Measurements from ENCODE around the gene PTGIR. TPM values are rescaled to one million over a fixed set of nuclear protein-coding genes. Genes with fewer than 3 reads are reported as not detected.

The PTGIR gene
- total and polyA plus RNA-seq, 2 experiments from 2014 or later: 3.2 to 4.8 TPM

GRCh38 chr19:46644720-46645119 is 19.8 kb upstream of the PTGIR start:
- H3K9me3 ChIP-seq (ENCODE audit: low read depth): no peaks in the 10 kb centered on the region
- peaks cover 6% of the 10 kb centered on the region for H3K4me1 ChIP-seq (ENCODE audit: insufficient read depth)
- H3K9me2 ChIP-seq (replicated peaks; ENCODE audit: insufficient read depth): no peaks in the 10 kb centered on the region
- no peaks in the 10 kb centered on the region for H4K20me1 ChIP-seq (ENCODE audit: insufficient read depth, poor library complexity, severe bottlenecking)
- H3K27me3 ChIP-seq: peaks cover 27% of the 10 kb centered on the region
- H3K79me2 ChIP-seq: no peaks in the 10 kb centered on the region
- 42% methylated on average over 3 of the region's 3 CpGs for WGBS (ENCODE audit: low lambda C conversion rate, missing lambda C conversion rate)
- no peak overlapping the region for H3K27ac ChIP-seq
- no peak overlapping the region for H2AFZ ChIP-seq
- no peak for TF ChIP-seq EZH2phosphoT487 (IDR thresholded peaks at IDR 0.05; ENCODE audit: low read depth, severe bottlenecking, unreplicated experiment)
- DNase-seq (ENCODE audit: low spot score): no peak
- H3K36me3 ChIP-seq (replicated peaks; ENCODE audit: insufficient read depth, low read depth): no peaks in the 10 kb centered on the region
- H3K4me3 ChIP-seq: no peak overlapping the region
- H3K4me2 ChIP-seq: no peak overlapping the region

DNA sequence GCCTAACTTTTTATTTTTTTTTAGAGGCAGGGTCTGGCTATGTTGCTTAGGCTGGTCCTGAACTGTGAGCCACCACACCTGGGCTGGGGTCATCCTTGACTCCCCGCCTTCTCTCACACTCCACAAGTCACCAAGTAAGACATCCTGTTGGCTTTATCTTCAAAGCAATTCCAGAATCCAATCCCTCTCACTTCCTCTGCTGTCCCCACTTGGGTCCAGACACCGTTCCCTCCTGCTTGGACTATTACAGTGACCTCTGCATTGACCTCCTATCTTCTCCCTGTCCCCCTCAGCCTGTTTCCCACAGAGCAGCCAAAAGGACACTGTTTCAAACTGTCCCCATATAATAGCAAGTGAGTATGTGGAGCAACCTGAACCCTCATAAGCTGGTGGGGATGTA is 15.8 kb upstream of the PTGIR start:
- no peak overlapping the region for H3K4me2 ChIP-seq
- H3K27ac ChIP-seq: peak overlapping the region; percentile 27
- no peak overlapping the region for H3K4me3 ChIP-seq
- no peaks in the 10 kb centered on the region for H3K9me3 ChIP-seq (ENCODE audit: low read depth)
- no peaks in the 10 kb centered on the region for H4K20me1 ChIP-seq (ENCODE audit: insufficient read depth, poor library complexity, severe bottlenecking)
- H3K36me3 ChIP-seq (replicated peaks; ENCODE audit: insufficient read depth, low read depth): no peaks in the 10 kb centered on the region
- no peak for DNase-seq (ENCODE audit: low spot score)
- 68% methylated on average over 2 of the region's 2 CpGs for WGBS (ENCODE audit: low lambda C conversion rate, missing lambda C conversion rate)
- H2AFZ ChIP-seq: no peak overlapping the region
- H3K4me1 ChIP-seq (ENCODE audit: insufficient read depth): peaks cover 7% of the 10 kb centered on the region
- H3K27me3 ChIP-seq: peaks cover 16% of the 10 kb centered on the region
- no peak for TF ChIP-seq CTCF (IDR thresholded peaks at IDR 0.05; ENCODE audit: poor library complexity)
- TF ChIP-seq EZH2 (IDR thresholded peaks at IDR 0.05; ENCODE audit: borderline replicate concordance): no peak
- TF ChIP-seq EZH2phosphoT487 (IDR thresholded peaks at IDR 0.05; ENCODE audit: low read depth, severe bottlenecking, unreplicated experiment): no peak
- H3K9me2 ChIP-seq (replicated peaks; ENCODE audit: insufficient read depth): no peaks in the 10 kb centered on the region
- H3K79me2 ChIP-seq: no peaks in the 10 kb centered on the region

- H3K9me2 ChIP-seq (replicated peaks; ENCODE audit: insufficient read depth): no peaks in the 10 kb centered on the region
- no peak for TF ChIP-seq EZH2phosphoT487 (IDR thresholded peaks at IDR 0.05; ENCODE audit: low read depth, severe bottlenecking, unreplicated experiment)
- no peak for TF ChIP-seq EZH2 (IDR thresholded peaks at IDR 0.05; ENCODE audit: borderline replicate concordance)
- TF ChIP-seq CTCF (IDR thresholded peaks at IDR 0.05; ENCODE audit: poor library complexity): no peak
- H3K4me3 ChIP-seq: peak overlapping the region; percentile 56
- no peaks in the 10 kb centered on the region for H3K9me3 ChIP-seq (ENCODE audit: low read depth)
- no peaks in the 10 kb centered on the region for H3K36me3 ChIP-seq (replicated peaks; ENCODE audit: insufficient read depth, low read depth)
- WGBS (ENCODE audit: low lambda C conversion rate, missing lambda C conversion rate): 8% methylated on average over 38 of the region's 49 CpGs
- peak overlapping the region; percentile 45 for H2AFZ ChIP-seq
- no peaks in the 10 kb centered on the region for H4K20me1 ChIP-seq (ENCODE audit: insufficient read depth, poor library complexity, severe bottlenecking)
- peak overlapping the region; percentile 97 for H3K27ac ChIP-seq
- H3K4me2 ChIP-seq: peak overlapping the region; percentile 86
- peaks cover 23% of the 10 kb centered on the region for H3K27me3 ChIP-seq
- peak; percentile 88 for DNase-seq (ENCODE audit: low spot score)
- no peaks in the 10 kb centered on the region for H3K79me2 ChIP-seq
- H3K4me1 ChIP-seq (ENCODE audit: insufficient read depth): peaks cover 7% of the 10 kb centered on the region
Measured at GRCh38 chr19:46639358-46640182, 14.7 kb upstream of the PTGIR start.

DNA sequence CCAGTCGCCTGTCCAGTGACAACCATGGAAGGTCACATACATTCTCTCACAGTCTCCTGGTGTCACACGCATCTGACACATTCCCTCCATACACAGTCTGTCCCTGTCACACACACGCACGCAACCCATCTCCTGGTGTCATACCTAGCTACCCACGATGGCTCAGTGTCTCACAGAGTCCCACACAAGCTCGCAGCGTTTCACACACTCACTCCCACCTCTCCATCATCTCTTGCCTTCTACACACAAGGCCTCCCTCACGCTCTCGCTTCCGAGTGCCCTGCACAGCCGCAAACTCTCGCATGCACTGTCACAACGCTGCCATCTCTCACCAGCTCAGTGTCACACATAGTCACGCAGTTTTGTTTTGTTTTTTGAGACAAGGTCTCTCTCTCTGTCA is 12.3 kb upstream of the PTGIR start:
- WGBS (ENCODE audit: low lambda C conversion rate, missing lambda C conversion rate): 81% methylated on average over 14 of the region's 14 CpGs
- H4K20me1 ChIP-seq (ENCODE audit: insufficient read depth, poor library complexity, severe bottlenecking): no peaks in the 10 kb centered on the region
- H3K4me2 ChIP-seq: peak overlapping the region; percentile 86
- peaks cover 13% of the 10 kb centered on the region for H3K4me1 ChIP-seq (ENCODE audit: insufficient read depth)
- no peak for DNase-seq (ENCODE audit: low spot score)
- TF ChIP-seq CTCF (IDR thresholded peaks at IDR 0.05; ENCODE audit: poor library complexity) (no peak), EZH2phosphoT487 (IDR thresholded peaks at IDR 0.05; ENCODE audit: low read depth, severe bottlenecking, unreplicated experiment) (no peak)
- no peak overlapping the region for H3K4me3 ChIP-seq
- H3K9me2 ChIP-seq (replicated peaks; ENCODE audit: insufficient read depth): no peaks in the 10 kb centered on the region
- H3K79me2 ChIP-seq: no peaks in the 10 kb centered on the region
- no peaks in the 10 kb centered on the region for H3K36me3 ChIP-seq (replicated peaks; ENCODE audit: insufficient read depth, low read depth)
- no peaks in the 10 kb centered on the region for H3K9me3 ChIP-seq (ENCODE audit: low read depth)
- H3K27me3 ChIP-seq: peaks cover 30% of the 10 kb centered on the region
- no peak overlapping the region for H2AFZ ChIP-seq
- H3K27ac ChIP-seq: no peak overlapping the region
